Vagina (tissue), 2 donors: ENCODE data around the gene DNAJB8. TPM values are rescaled to one million over a fixed set of nuclear protein-coding genes. Genes with fewer than 3 reads are reported as not detected.

ENCODE experiments used
- DNase-seq, 2 donors: peaks; one replicate each; pipeline ENCODE4 v3.0.0-alpha.2; 2017; ENCODE audit errors: extremely low spot score in 2 of 2
- H3K27ac ChIP-seq: fragments of 200-600 bp; sonication (generic); one replicate; pipeline ENCODE4 v1.5.1; 2019
- H3K27me3 ChIP-seq: fragments of 200-600 bp; sonication (generic); one replicate; pipeline ENCODE4 v1.5.1; 2019
- H3K36me3 ChIP-seq, 2 donors: fragments of 200-600 bp; sonication (generic); one replicate each; pipeline ENCODE4 v1.5.1; 2017 to 2019
- H3K4me1 ChIP-seq: fragments of 200-600 bp; sonication (generic); one replicate; pipeline ENCODE4 v1.5.1; 2019
- H3K4me3 ChIP-seq, 2 donors: fragments of 200-600 bp; sonication (generic); 1 replicate in 1 of 2; 2 replicates in 1 of 2; pipeline ENCODE4 v1.5.1; 2016 to 2019
- H3K9me3 ChIP-seq: fragments of 200-600 bp; sonication (generic); one replicate; pipeline ENCODE4 v1.5.1; 2019
- POLR2A ChIP-seq, 2 donors: fragments of 450-650 bp; IDR thresholded peaks; one replicate each; pipeline ENCODE4 v1.6.1; 2017; ENCODE audit warnings: antibody characterized with exemption in 2 of 2, mild to moderate bottlenecking in 2 of 2, moderate library complexity in 2 of 2
- POLR2AphosphoS5 ChIP-seq, 2 donors: sonication (generic); formaldehyde crosslinking; IDR thresholded peaks; one replicate each; pipeline ENCODE4 v1.9.0; 2017; ENCODE audit warnings: antibody characterized with exemption in 2 of 2, mild to moderate bottlenecking in 2 of 2, low read depth in 1 of 2; ENCODE audit not compliant: insufficient read depth in 1 of 2
- intact Hi-C: fragments of 100-400 bp; cut with DNase I; formaldehyde crosslinking; loops from one replicate; pipeline ENCODE4 v1.15.1; 2023
- total RNA-seq: library from RNA; depleted of rRNA; stranded (reverse); fragments of >200 nt; gene quantifications from one replicate; pipeline ENCODE4 v1.2.3, GENCODE V29; 2016
- TF ChIP-seq, protein P1 (sequence below), 3 experiments: fragments of 450-650 bp in 2 of 3; fragments of 200-600 bp in 1 of 3; sonication (generic) in 1 of 3; IDR thresholded peaks; one replicate each; pipeline ENCODE4 v1.5.1; 2017 to 2019; ENCODE audit warnings: antibody characterized with exemption in 3 of 3, mild to moderate bottlenecking in 2 of 3, moderate library complexity in 2 of 3

DNAJB8 gene
- total RNA-seq, 1 donor from 2014 or later = not detected

DNA sequence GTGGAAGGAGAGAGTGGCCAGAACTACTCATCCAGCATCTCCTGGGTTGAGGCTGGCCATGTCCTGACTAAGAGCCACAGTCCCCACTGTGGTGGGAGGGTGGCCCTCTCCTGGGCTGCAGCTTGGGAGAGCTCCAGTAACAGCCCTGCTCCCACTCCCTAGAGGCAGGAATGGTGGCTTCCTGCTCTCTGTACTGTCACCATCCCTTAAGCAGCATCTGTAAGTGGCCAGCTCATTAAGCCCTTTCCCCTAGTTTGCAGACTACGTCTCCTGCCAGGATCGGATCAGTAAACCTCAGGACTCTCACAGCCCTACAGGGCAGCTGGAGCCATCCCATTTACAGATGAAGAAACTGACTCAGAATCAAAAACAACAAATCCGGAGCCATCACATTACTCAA, 30.5 kb downstream of the DNAJB8 start:
- intact Hi-C loops = no loop called here
- TF ChIP-seq POLR2A (IDR thresholded peaks at IDR 0.05) = no peak
- TF ChIP-seq, protein P1, sequence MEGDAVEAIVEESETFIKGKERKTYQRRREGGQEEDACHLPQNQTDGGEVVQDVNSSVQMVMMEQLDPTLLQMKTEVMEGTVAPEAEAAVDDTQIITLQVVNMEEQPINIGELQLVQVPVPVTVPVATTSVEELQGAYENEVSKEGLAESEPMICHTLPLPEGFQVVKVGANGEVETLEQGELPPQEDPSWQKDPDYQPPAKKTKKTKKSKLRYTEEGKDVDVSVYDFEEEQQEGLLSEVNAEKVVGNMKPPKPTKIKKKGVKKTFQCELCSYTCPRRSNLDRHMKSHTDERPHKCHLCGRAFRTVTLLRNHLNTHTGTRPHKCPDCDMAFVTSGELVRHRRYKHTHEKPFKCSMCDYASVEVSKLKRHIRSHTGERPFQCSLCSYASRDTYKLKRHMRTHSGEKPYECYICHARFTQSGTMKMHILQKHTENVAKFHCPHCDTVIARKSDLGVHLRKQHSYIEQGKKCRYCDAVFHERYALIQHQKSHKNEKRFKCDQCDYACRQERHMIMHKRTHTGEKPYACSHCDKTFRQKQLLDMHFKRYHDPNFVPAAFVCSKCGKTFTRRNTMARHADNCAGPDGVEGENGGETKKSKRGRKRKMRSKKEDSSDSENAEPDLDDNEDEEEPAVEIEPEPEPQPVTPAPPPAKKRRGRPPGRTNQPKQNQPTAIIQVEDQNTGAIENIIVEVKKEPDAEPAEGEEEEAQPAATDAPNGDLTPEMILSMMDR (IDR thresholded peaks at IDR 0.05) = no peak
- TF ChIP-seq POLR2AphosphoS5 (IDR thresholded peaks at IDR 0.05; ENCODE audit: insufficient read depth in 1 of 2, low read depth in 1 of 2) = no peak
- Histone ChIP-seq H3K4me3 (no peak overlapping the region), H3K9me3 (no peaks in the 10 kb centered on the region), H3K27ac (no peak overlapping the region), H3K4me1 (peaks cover 10% of the 10 kb centered on the region), H3K36me3 (no peaks in the 10 kb centered on the region), H3K27me3 (no peaks in the 10 kb centered on the region)
- DNase-seq = no peak

GRCh38 chr3:128435561-128435960, 31.1 kb downstream of the DNAJB8 start:
- no peaks in the 10 kb centered on the region for H3K9me3 ChIP-seq
- H3K4me3 ChIP-seq = no peak overlapping the region
- peaks cover 10% of the 10 kb centered on the region for H3K4me1 ChIP-seq
- TF ChIP-seq, protein P1 (IDR thresholded peaks at IDR 0.05) = no peak
- TF ChIP-seq POLR2AphosphoS5 (IDR thresholded peaks at IDR 0.05; ENCODE audit: insufficient read depth in 1 of 2, low read depth in 1 of 2) = no peak
- no peak for TF ChIP-seq POLR2A (IDR thresholded peaks at IDR 0.05)
- DNase-seq = no peak
- no peaks in the 10 kb centered on the region for H3K27me3 ChIP-seq
- intact Hi-C loops = no loop called here
- H3K27ac ChIP-seq = no peak overlapping the region
- no peaks in the 10 kb centered on the region for H3K36me3 ChIP-seq

- TF ChIP-seq, protein P1 (IDR thresholded peaks at IDR 0.05) = no peak
- no peak for DNase-seq
- Histone ChIP-seq H3K27me3 (no peaks in the 10 kb centered on the region), H3K4me3 (no peak overlapping the region), H3K36me3 (no peaks in the 10 kb centered on the region), H3K4me1 (peaks cover 10% of the 10 kb centered on the region), H3K9me3 (no peaks in the 10 kb centered on the region), H3K27ac (no peak overlapping the region)
- intact Hi-C loops = no loop called here
Measured at GRCh38 chr3:128435058-128435457, 31.6 kb downstream of the DNAJB8 start.

GRCh38 chr3:128434524-128434923, 32.2 kb downstream of the DNAJB8 start:
- no peak for DNase-seq
- intact Hi-C loops = no loop called here
- H3K4me3 ChIP-seq = no peak overlapping the region
- no peaks in the 10 kb centered on the region for H3K27me3 ChIP-seq
- TF ChIP-seq POLR2AphosphoS5 (IDR thresholded peaks at IDR 0.05; ENCODE audit: insufficient read depth in 1 of 2, low read depth in 1 of 2) = no peak
- TF ChIP-seq, protein P1 (IDR thresholded peaks at IDR 0.05) = no peak
- no peak for TF ChIP-seq POLR2A (IDR thresholded peaks at IDR 0.05)
- peaks cover 10% of the 10 kb centered on the region for H3K4me1 ChIP-seq
- no peaks in the 10 kb centered on the region for H3K36me3 ChIP-seq
- H3K27ac ChIP-seq = no peak overlapping the region
- no peaks in the 10 kb centered on the region for H3K9me3 ChIP-seq

GRCh38 chr3:128433837-128434165, 32.9 kb downstream of the DNAJB8 start:
- DNase-seq = no peak
- Histone ChIP-seq H3K36me3 (no peaks in the 10 kb centered on the region), H3K9me3 (no peaks in the 10 kb centered on the region), H3K4me3 (no peak overlapping the region), H3K27me3 (no peaks in the 10 kb centered on the region), H3K27ac (no peak overlapping the region), H3K4me1 (peaks cover 10% of the 10 kb centered on the region)
- intact Hi-C loops = no loop called here
- TF ChIP-seq POLR2A (IDR thresholded peaks at IDR 0.05) = no peak
- TF ChIP-seq, protein P1 (IDR thresholded peaks at IDR 0.05) = no peak
- TF ChIP-seq POLR2AphosphoS5 (IDR thresholded peaks at IDR 0.05; ENCODE audit: insufficient read depth in 1 of 2, low read depth in 1 of 2) = no peak
